Measurements from ENCODE around the gene VIL1.

DNA sequence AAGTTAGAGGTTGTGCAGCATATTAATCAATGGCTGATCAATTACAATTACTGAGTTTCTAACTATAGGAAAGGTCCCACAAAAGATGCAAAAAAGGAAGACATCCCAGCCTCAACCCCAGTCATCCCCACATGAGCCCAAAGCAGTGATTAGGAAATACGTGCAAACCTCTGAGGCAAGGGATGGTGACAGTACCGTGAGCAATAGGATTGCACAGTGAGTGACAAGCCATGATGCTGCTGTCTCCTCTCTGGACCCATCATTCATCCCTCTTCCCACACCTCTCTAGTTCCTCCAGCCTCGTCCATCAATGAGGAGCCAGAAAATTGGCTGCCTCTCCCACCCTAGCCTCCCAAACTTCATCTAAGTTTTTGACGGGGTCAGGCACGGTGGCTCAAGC lies 40.9 kb upstream of the VIL1 start:
- TF ChIP-seq, protein P1, sequence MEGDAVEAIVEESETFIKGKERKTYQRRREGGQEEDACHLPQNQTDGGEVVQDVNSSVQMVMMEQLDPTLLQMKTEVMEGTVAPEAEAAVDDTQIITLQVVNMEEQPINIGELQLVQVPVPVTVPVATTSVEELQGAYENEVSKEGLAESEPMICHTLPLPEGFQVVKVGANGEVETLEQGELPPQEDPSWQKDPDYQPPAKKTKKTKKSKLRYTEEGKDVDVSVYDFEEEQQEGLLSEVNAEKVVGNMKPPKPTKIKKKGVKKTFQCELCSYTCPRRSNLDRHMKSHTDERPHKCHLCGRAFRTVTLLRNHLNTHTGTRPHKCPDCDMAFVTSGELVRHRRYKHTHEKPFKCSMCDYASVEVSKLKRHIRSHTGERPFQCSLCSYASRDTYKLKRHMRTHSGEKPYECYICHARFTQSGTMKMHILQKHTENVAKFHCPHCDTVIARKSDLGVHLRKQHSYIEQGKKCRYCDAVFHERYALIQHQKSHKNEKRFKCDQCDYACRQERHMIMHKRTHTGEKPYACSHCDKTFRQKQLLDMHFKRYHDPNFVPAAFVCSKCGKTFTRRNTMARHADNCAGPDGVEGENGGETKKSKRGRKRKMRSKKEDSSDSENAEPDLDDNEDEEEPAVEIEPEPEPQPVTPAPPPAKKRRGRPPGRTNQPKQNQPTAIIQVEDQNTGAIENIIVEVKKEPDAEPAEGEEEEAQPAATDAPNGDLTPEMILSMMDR (conservative IDR thresholded peaks at IDR 0.05 in 1 of 2, IDR thresholded peaks at IDR 0.05 in 1 of 2; ENCODE audit: low read depth in 1 of 2, low read length in 2 of 2), result no peak
- no peak for TF ChIP-seq EZH2 (IDR thresholded peaks at IDR 0.05; ENCODE audit: low read length, missing control alignments)
